Measurements from ENCODE around the gene ATG9A.

GRCh38 chr2:219169930-219170654, 59.3 kb downstream of the ATG9A start, which contains the start of gene SLC23A3:
- TF ChIP-seq CTCF (IDR thresholded peaks at IDR 0.05; ENCODE audit: low read depth, low read length, poor library complexity, severe bottlenecking): no peak
- no peak for TF ChIP-seq EZH2phosphoT487 (IDR thresholded peaks at IDR 0.05; ENCODE audit: borderline replicate concordance, low read length)
